Measurements from ENCODE around the gene TMSB10. TPM values are rescaled to one million over a fixed set of nuclear protein-coding genes. Genes with fewer than 3 reads are reported as not detected.

Gene TMSB10
- total RNA-seq, 1 experiment from 2014 or later = 5,246 TPM

- H3K79me2 ChIP-seq (ENCODE audit: low read length) = no peaks in the 10 kb centered on the region
- peaks cover 13% of the 10 kb centered on the region for H3K27me3 ChIP-seq (ENCODE audit: low read length)
- H3K27ac ChIP-seq (ENCODE audit: low read length) = no peak overlapping the region
- no peak overlapping the region for H2AFZ ChIP-seq (ENCODE audit: low read length)
- no peak overlapping the region for H3K9ac ChIP-seq (ENCODE audit: low read length)
- H3K4me3 ChIP-seq (ENCODE audit: low read length) = no peak overlapping the region
- no peaks in the 10 kb centered on the region for H4K20me1 ChIP-seq (ENCODE audit: low read length)
- H3K4me2 ChIP-seq (ENCODE audit: low read length) = no peak overlapping the region
- H3K4me1 ChIP-seq (ENCODE audit: insufficient read depth, low read length) = peaks cover 5% of the 10 kb centered on the region
- no peaks in the 10 kb centered on the region for H3F3A ChIP-seq (ENCODE audit: low read length, unreplicated experiment)
- no peak for TF ChIP-seq EZH2phosphoT487 (IDR thresholded peaks at IDR 0.05; ENCODE audit: borderline replicate concordance, low read length)
- TF ChIP-seq EZH2 (IDR thresholded peaks at IDR 0.05; ENCODE audit: low read length, unreplicated experiment) = no peak
- TF ChIP-seq CTCF (conservative IDR thresholded peaks at IDR 0.05; ENCODE audit: low read depth, low read length) = no peak
- ChIA-PET CTCF (no interaction called here), POLR2A (ENCODE audit: unreplicated experiment) (no interaction called here)
- DNase-seq = no peak
- intact Hi-C loops (cut with micrococcal nuclease) = no loop called here
- H3K9me2 ChIP-seq (replicated peaks; ENCODE audit: low read length) = no peaks in the 10 kb centered on the region
- no peaks in the 10 kb centered on the region for H3K36me3 ChIP-seq (ENCODE audit: low read depth, low read length)
- H3K9me3 ChIP-seq (ENCODE audit: low read length) = no peaks in the 10 kb centered on the region
- no TSS peak for BruUV-seq (replicated peaks)
- no peak for ATAC-seq
Observed at GRCh38 chr2:84876369-84876768, 29.1 kb upstream of the TMSB10 start.

- H3F3A ChIP-seq (ENCODE audit: low read length, unreplicated experiment) = no peaks in the 10 kb centered on the region
- H3K27me3 ChIP-seq (ENCODE audit: low read length) = peaks cover 15% of the 10 kb centered on the region
- H3K27ac ChIP-seq (ENCODE audit: low read length) = no peak overlapping the region
- no peaks in the 10 kb centered on the region for H3K9me3 ChIP-seq (ENCODE audit: low read length)
- no peaks in the 10 kb centered on the region for H3K36me3 ChIP-seq (ENCODE audit: low read depth, low read length)
- ChIA-PET CTCF (no interaction called here), POLR2A (ENCODE audit: unreplicated experiment) (no interaction called here)
- no TSS peak for BruUV-seq (replicated peaks)
- no peaks in the 10 kb centered on the region for H3K79me2 ChIP-seq (ENCODE audit: low read length)
- intact Hi-C loops (cut with micrococcal nuclease) = no loop called here
- ATAC-seq (no peak), DNase-seq (no peak)
- no peak overlapping the region for H3K4me3 ChIP-seq (ENCODE audit: low read length)
- TF ChIP-seq EZH2 (IDR thresholded peaks at IDR 0.05; ENCODE audit: low read length, unreplicated experiment) = no peak
- no peaks in the 10 kb centered on the region for H3K9me2 ChIP-seq (replicated peaks; ENCODE audit: low read length)
- H3K4me2 ChIP-seq (ENCODE audit: low read length) = no peak overlapping the region
- H4K20me1 ChIP-seq (ENCODE audit: low read length) = no peaks in the 10 kb centered on the region
- peaks cover 5% of the 10 kb centered on the region for H3K4me1 ChIP-seq (ENCODE audit: insufficient read depth, low read length)
- H2AFZ ChIP-seq (ENCODE audit: low read length) = no peak overlapping the region
- no peak overlapping the region for H3K9ac ChIP-seq (ENCODE audit: low read length)
Observed at GRCh38 chr2:84878459-84878858, 27.0 kb upstream of the TMSB10 start.

GRCh38 chr2:84878896-84879583 is 26.4 kb upstream of the TMSB10 start:
- Histone ChIP-seq H3K36me3 (ENCODE audit: low read depth, low read length) (no peaks in the 10 kb centered on the region), H3K79me2 (ENCODE audit: low read length) (no peaks in the 10 kb centered on the region), H3F3A (ENCODE audit: low read length, unreplicated experiment) (no peaks in the 10 kb centered on the region), H3K27ac (ENCODE audit: low read length) (no peak overlapping the region), H3K9me3 (ENCODE audit: low read length) (no peaks in the 10 kb centered on the region), H2AFZ (ENCODE audit: low read length) (no peak overlapping the region), H3K27me3 (ENCODE audit: low read length) (peaks cover 15% of the 10 kb centered on the region), H4K20me1 (ENCODE audit: low read length) (no peaks in the 10 kb centered on the region), H3K9ac (ENCODE audit: low read length) (no peak overlapping the region), H3K4me1 (ENCODE audit: insufficient read depth, low read length) (peaks cover 5% of the 10 kb centered on the region), H3K4me3 (ENCODE audit: low read length) (no peak overlapping the region), H3K4me2 (ENCODE audit: low read length) (no peak overlapping the region), H3K9me2 (replicated peaks; ENCODE audit: low read length) (no peaks in the 10 kb centered on the region)
- intact Hi-C loops (cut with micrococcal nuclease) = no loop called here
- no peak for TF ChIP-seq EZH2phosphoT487 (IDR thresholded peaks at IDR 0.05; ENCODE audit: borderline replicate concordance, low read length)
- no peak for TF ChIP-seq EZH2 (IDR thresholded peaks at IDR 0.05; ENCODE audit: low read length, unreplicated experiment)
- no peak for TF ChIP-seq CTCF (conservative IDR thresholded peaks at IDR 0.05; ENCODE audit: low read depth, low read length)
- ATAC-seq (no peak), DNase-seq (no peak)
- ChIA-PET CTCF (no interaction called here), POLR2A (ENCODE audit: unreplicated experiment) (no interaction called here)
- BruUV-seq (replicated peaks) = no TSS peak

All from PC-3 (cell line).